CD4-positive, alpha-beta memory T cell (primary cell): ENCODE data around the gene ILK. TPM values are rescaled to one million over a fixed set of nuclear protein-coding genes. Genes with fewer than 3 reads are reported as not detected.

Experiments used
- CTCF ChIA-PET: fragments of 350-600 bp; sonication (Branson Sonifier 250); formaldehyde crosslinking; loops from one replicate; lab custom pipeline; 2021; ENCODE audit warnings: inconsistent platforms; ENCODE audit not compliant: partially characterized antibody; lab: Charles Lee
- POLR2A ChIA-PET: fragments of 350-600 bp; sonication (Branson Sonifier 250); formaldehyde crosslinking; loops from one replicate; lab custom pipeline; 2021; ENCODE audit not compliant: partially characterized antibody; lab: Charles Lee
- DNase-seq, 5 donors: peaks; one replicate each; pipeline versions ENCODE4 v3.0.0 to v3.0.0-alpha.2; 2020 to 2022; ENCODE audit warnings: mixed read lengths in 1 of 5
- H3K27ac ChIP-seq: one replicate; pipeline ENCODE4 v1.7.0; 2013; ENCODE audit warnings: low read depth, low read length
- H3K27me3 ChIP-seq: 2 replicates; pipeline ENCODE4 v1.7.0; 2013; ENCODE audit warnings: mild to moderate bottlenecking, low read length, moderate library complexity; ENCODE audit not compliant: insufficient read depth
- H3K36me3 ChIP-seq: 2 replicates; pipeline ENCODE4 v1.7.0; 2013; ENCODE audit warnings: mild to moderate bottlenecking, low read length, moderate library complexity; ENCODE audit not compliant: insufficient read depth
- H3K4me1 ChIP-seq: 2 replicates; pipeline ENCODE4 v1.7.0; 2013; ENCODE audit warnings: mild to moderate bottlenecking, low read length, moderate library complexity; ENCODE audit not compliant: insufficient read depth
- H3K4me3 ChIP-seq, 2 donors: one replicate each; pipeline ENCODE4 v1.7.0; 2013; ENCODE audit warnings: low read length in 2 of 2, mild to moderate bottlenecking in 1 of 2
- H3K9me3 ChIP-seq, 2 donors: one replicate each; pipeline ENCODE4 v1.7.0; 2013; ENCODE audit warnings: low read length in 2 of 2, control low read depth in 1 of 2; ENCODE audit not compliant: control insufficient read depth in 1 of 2
- H3K27ac Mint-ChIP-seq, 7 donors: one replicate each; pipeline ENCODE4 v1.8.0; 2020 to 2021; ENCODE audit warnings: mixed read lengths in 7 of 7, mild to moderate bottlenecking in 6 of 7, inconsistent platforms in 3 of 7, moderate library complexity in 3 of 7
- H3K27me3 Mint-ChIP-seq, 2 donors: one replicate each; pipeline ENCODE4 v1.8.0; 2020 to 2021; ENCODE audit warnings: mixed read lengths in 2 of 2
- H3K36me3 Mint-ChIP-seq, 2 donors: one replicate each; pipeline ENCODE4 v1.8.0; 2020 to 2021; ENCODE audit warnings: mixed read lengths in 2 of 2, inconsistent platforms in 1 of 2, mild to moderate bottlenecking in 1 of 2
- H3K4me1 Mint-ChIP-seq, 4 donors: one replicate each; pipeline ENCODE4 v1.8.0; 2020 to 2021; ENCODE audit warnings: mixed read lengths in 4 of 4, mild to moderate bottlenecking in 1 of 4
- H3K4me3 Mint-ChIP-seq, 8 donors: one replicate each; pipeline ENCODE4 v1.8.0; 2020 to 2021; ENCODE audit warnings: mixed read lengths in 8 of 8, mild to moderate bottlenecking in 7 of 8, moderate library complexity in 6 of 8, inconsistent platforms in 3 of 8
- H3K9me3 Mint-ChIP-seq, 8 donors: one replicate each; pipeline ENCODE4 v1.8.0; 2020 to 2021; ENCODE audit warnings: mixed read lengths in 8 of 8, mild to moderate bottlenecking in 5 of 8, inconsistent platforms in 3 of 8, moderate library complexity in 1 of 8
- intact Hi-C: fragments of 100-400 bp; cut with micrococcal nuclease; formaldehyde crosslinking; loops from one replicate; pipeline ENCODE4 v1.15.1; 2023
- polyA plus RNA-seq, 2 donors: library from polyadenylated mRNA; unstranded; fragments of 300-500 nt; fragmentation: Illumina TruSeq; gene quantifications; one replicate each; pipeline ENCODE4 v1.2.3, GENCODE V29; 2021
- total RNA-seq, 2 experiments: library from RNA; stranded (reverse); gene quantifications; one replicate each; pipeline ENCODE4 v1.2.3, GENCODE V29; 2021

The ILK gene
- total and polyA plus RNA-seq, 4 experiments from 2014 or later, result 121 to 132 (median 130) TPM

- no peak overlapping the region for H3K27ac ChIP-seq
- no peaks in the 10 kb centered on the region for H3K27me3 ChIP-seq
- DNase-seq, result no peak
- Mint-ChIP-seq H3K4me3 (no peak overlapping the region), H3K9me3 (no peaks in the 10 kb centered on the region), H3K27me3 (no peaks in the 10 kb centered on the region), H3K36me3 (peaks cover 5 to 9% of the 10 kb centered on the region in 2 donors), H3K4me1 (peaks cover 5 to 9% (median 7%) of the 10 kb centered on the region in 4 donors), H3K27ac (no peak overlapping the region)
- H3K4me3 ChIP-seq, result no peak overlapping the region
- POLR2A ChIA-PET, result interaction anchor here (0.9 to 2.2 kb wide), 6 partner anchors 8 to 54 kb away, joined by 3 to 25 read pairs (median 4); partner anchors contain the start of genes ILK and TAF10
- no peaks in the 10 kb centered on the region for H3K9me3 ChIP-seq
- CTCF ChIA-PET, result interaction anchor here (1.1 to 4.4 kb wide), 5 partner anchors 8 to 63 kb away, joined by 4 to 17 read pairs (median 7); partner anchors contain the start of genes MRPL17 and TAF10
- H3K36me3 ChIP-seq, result peaks cover 2% of the 10 kb centered on the region
- intact Hi-C loops, result no loop called here
- H3K4me1 ChIP-seq, result peaks cover 29% of the 10 kb centered on the region
These were observed 17.1 kb downstream of the ILK start for GRCh38 chr11:6620636-6621035.

GRCh38 chr11:6621711-6622211 lies 18.2 kb downstream of the ILK start:
- H3K4me1 Mint-ChIP-seq, result peaks cover 0 to 7% (median 4%) of the 10 kb centered on the region in 4 donors
- POLR2A ChIA-PET, result interaction anchor here (0.7 to 2.2 kb wide), 6 partner anchors 9 to 61 kb away, joined by 3 to 25 read pairs (median 4); partner anchors contain the start of genes MRPL17 and TAF10
- H3K4me3 ChIP-seq, result no peak overlapping the region
- H3K4me3 Mint-ChIP-seq, result no peak overlapping the region
- H3K27me3 Mint-ChIP-seq, result no peaks in the 10 kb centered on the region
- no peaks in the 10 kb centered on the region for H3K36me3 ChIP-seq
- peaks cover 0 to 8% of the 10 kb centered on the region in 2 donors for H3K36me3 Mint-ChIP-seq
- CTCF ChIA-PET, result interaction anchor here (0.7 to 4.4 kb wide), 7 partner anchors 9 to 84 kb away, joined by 3 to 17 read pairs (median 4); partner anchors contain the start of genes MRPL17 and TAF10
- H3K9me3 Mint-ChIP-seq, result no peaks in the 10 kb centered on the region
- peaks cover 29% of the 10 kb centered on the region for H3K4me1 ChIP-seq
- H3K27me3 ChIP-seq, result no peaks in the 10 kb centered on the region
- no peak overlapping the region for H3K27ac Mint-ChIP-seq
- no peak overlapping the region for H3K27ac ChIP-seq
- intact Hi-C loops, result no loop called here
- DNase-seq, result no peak
- no peaks in the 10 kb centered on the region for H3K9me3 ChIP-seq

- Histone ChIP-seq H3K4me3 (no peak overlapping the region), H3K9me3 (no peaks in the 10 kb centered on the region), H3K36me3 (no peaks in the 10 kb centered on the region), H3K27me3 (no peaks in the 10 kb centered on the region), H3K4me1 (peaks cover 28% of the 10 kb centered on the region), H3K27ac (no peak overlapping the region)
- DNase-seq, result no peak
- CTCF ChIA-PET, result interaction anchor here (0.7 to 4.4 kb wide), 6 partner anchors 10 to 83 kb away, joined by 3 to 17 read pairs (median 4); partner anchors contain the start of genes MRPL17 and TAF10
- H3K4me1 Mint-ChIP-seq, result peaks cover 3 to 8% (median 5%) of the 10 kb centered on the region in 4 donors
- no peaks in the 10 kb centered on the region for H3K27me3 Mint-ChIP-seq
- no peaks in the 10 kb centered on the region for H3K9me3 Mint-ChIP-seq
- intact Hi-C loops, result no loop called here
- no peak overlapping the region for H3K4me3 Mint-ChIP-seq
- no peak overlapping the region for H3K27ac Mint-ChIP-seq
- peaks cover 0 to 8% of the 10 kb centered on the region in 2 donors for H3K36me3 Mint-ChIP-seq
- POLR2A ChIA-PET, result interaction anchor here (1.1 to 3.7 kb wide), 4 partner anchors 10 to 61 kb away, joined by 5 to 25 read pairs (median 12); partner anchors contain the start of genes MRPL17 and TAF10
These were observed 18.9 kb downstream of the ILK start for GRCh38 chr11:6622261-6623171.

- Mint-ChIP-seq H3K36me3 (peaks cover 0 to 8% of the 10 kb centered on the region in 2 donors), H3K4me3 (no peak overlapping the region), H3K27me3 (no peaks in the 10 kb centered on the region), H3K9me3 (no peaks in the 10 kb centered on the region), H3K27ac (no peak overlapping the region), H3K4me1 (peaks cover 8 to 19% (median 13%) of the 10 kb centered on the region in 4 donors)
- no peak for DNase-seq
- Histone ChIP-seq H3K4me1 (peaks cover 24% of the 10 kb centered on the region), H3K4me3 (no peak overlapping the region), H3K9me3 (no peaks in the 10 kb centered on the region), H3K36me3 (no peaks in the 10 kb centered on the region), H3K27me3 (no peaks in the 10 kb centered on the region), H3K27ac (no peak overlapping the region)
- CTCF ChIA-PET, result interaction anchor here (1.4 to 4.4 kb wide), 4 partner anchors 11 to 60 kb away, joined by 4 to 17 read pairs (median 11); partner anchors contain the start of genes MRPL17 and TAF10
- intact Hi-C loops, result no loop called here
- POLR2A ChIA-PET, result interaction anchor here (3.7 kb wide), 1 partner anchor 11 kb away, joined by 18 read pairs; the partner anchor contains the start of gene TAF10
These were observed 20.1 kb downstream of the ILK start for GRCh38 chr11:6623391-6624363.

DNA sequence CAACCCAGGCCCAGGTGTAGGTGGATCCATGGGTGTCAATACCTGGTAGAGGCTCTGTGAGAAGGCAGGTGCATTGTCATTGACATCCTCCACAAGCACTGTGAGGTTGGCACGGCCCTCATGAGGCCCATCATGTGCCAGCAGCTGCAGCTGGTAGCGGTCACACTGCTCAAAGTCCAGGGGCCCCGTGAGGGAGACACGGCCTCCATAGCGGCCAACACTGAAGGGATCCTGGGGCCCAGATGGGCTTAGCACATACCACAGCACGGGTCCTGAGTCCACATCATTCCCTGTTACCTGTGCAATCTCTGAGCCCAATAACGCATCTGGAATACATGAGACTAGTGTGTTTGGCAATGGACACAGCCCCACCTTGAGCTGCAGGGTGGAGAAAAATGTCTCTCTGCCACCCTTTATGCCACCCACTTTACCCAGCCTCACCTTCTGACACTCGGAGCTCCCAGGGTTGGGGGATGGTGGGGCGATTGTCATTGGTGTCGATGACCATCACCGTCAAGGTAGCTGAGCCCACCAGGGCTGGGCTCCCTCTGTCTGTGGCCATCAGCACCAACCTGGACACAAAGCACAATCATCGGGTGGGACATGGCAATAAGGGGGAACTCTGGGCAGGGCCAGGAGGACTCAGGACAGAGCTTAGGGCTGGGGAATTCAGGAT lies 21.7 kb downstream of the ILK start:
- Mint-ChIP-seq H3K27ac (peak overlapping the region in 1 of 7 donors; percentile 15), H3K36me3 (peaks cover 0 to 8% of the 10 kb centered on the region in 2 donors), H3K4me3 (no peak overlapping the region), H3K27me3 (no peaks in the 10 kb centered on the region), H3K9me3 (no peaks in the 10 kb centered on the region), H3K4me1 (peaks cover 8 to 19% (median 13%) of the 10 kb centered on the region in 4 donors)
- DNase-seq, result no peak
- H3K27me3 ChIP-seq, result no peaks in the 10 kb centered on the region
- ChIA-PET POLR2A (interaction anchor here (3.7 kb wide), 1 partner anchor 13 kb away, joined by 18 read pairs; the partner anchor contains the start of gene TAF10), CTCF (interaction anchor here (1.5 kb wide), 1 partner anchor 22 kb away, joined by 4 read pairs; no protein-coding TSS in a partner anchor)
- H3K4me1 ChIP-seq, result peaks cover 15% of the 10 kb centered on the region
- H3K9me3 ChIP-seq, result no peaks in the 10 kb centered on the region
- no peak overlapping the region for H3K4me3 ChIP-seq
- intact Hi-C loops, result no loop called here
- no peak overlapping the region for H3K27ac ChIP-seq
- H3K36me3 ChIP-seq, result no peaks in the 10 kb centered on the region

DNA sequence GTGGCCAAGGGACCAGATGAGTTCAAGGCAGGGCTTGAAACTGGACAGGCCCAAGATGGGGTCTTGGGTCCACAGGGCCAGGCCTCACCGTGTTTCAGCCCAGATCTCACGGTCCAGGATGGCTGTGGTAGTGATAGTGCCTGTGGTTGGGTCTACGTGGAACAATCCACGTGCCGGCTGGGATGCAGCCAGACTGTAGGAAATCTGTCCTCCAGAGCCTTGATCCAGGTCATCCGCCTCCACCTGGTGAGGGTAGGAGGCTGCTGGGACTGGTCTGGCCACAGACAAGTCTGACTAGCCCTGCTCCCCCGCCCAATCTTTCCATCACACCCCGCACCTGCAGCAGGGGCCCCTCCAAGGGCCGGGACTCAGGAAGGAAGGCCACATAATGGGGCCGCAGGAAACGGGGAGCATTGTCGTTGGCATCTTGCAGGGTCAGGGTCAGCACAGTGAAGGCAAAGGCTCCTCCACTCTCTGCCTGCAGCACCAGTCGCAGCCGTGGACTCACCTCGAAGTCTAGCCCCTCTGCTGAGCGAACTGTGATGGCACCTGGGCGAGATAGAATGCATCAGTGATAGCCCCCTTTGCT lies 22.4 kb downstream of the ILK start:
- peaks cover 0 to 8% of the 10 kb centered on the region in 2 donors for H3K36me3 Mint-ChIP-seq
- no peak overlapping the region for H3K27ac ChIP-seq
- no peak overlapping the region for H3K4me3 ChIP-seq
- H3K27ac Mint-ChIP-seq, result peak overlapping the region in 1 of 7 donors; percentile 15
- H3K9me3 Mint-ChIP-seq, result no peaks in the 10 kb centered on the region
- peaks cover 15% of the 10 kb centered on the region for H3K4me1 ChIP-seq
- H3K36me3 ChIP-seq, result no peaks in the 10 kb centered on the region
- H3K27me3 Mint-ChIP-seq, result no peaks in the 10 kb centered on the region
- ChIA-PET CTCF (no interaction called here), POLR2A (interaction anchor here (3.6 to 3.7 kb wide), 2 partner anchors 7 to 14 kb away, joined by 18 to 27 read pairs; partner anchors contain the start of genes TAF10 and TPP1)
- H3K4me1 Mint-ChIP-seq, result peaks cover 8 to 19% (median 13%) of the 10 kb centered on the region in 4 donors
- H3K27me3 ChIP-seq, result no peaks in the 10 kb centered on the region
- DNase-seq, result no peak
- H3K9me3 ChIP-seq, result no peaks in the 10 kb centered on the region
- H3K4me3 Mint-ChIP-seq, result peak overlapping the region in 1 of 8 donors; percentile 70
- intact Hi-C loops, result no loop called here
